HS-5 (cell line): Measurements from ENCODE around the gene ZNRF2.
"Not testable (repeated sequence)": the region's sequence is repeated elsewhere in the genome, so short reads cannot be mapped to it uniquely, and the experiment has no call there.

Experiments used
- DNase-seq: peaks from one replicate; pipeline ENCODE4 v3.0.0-alpha.2; 2012; ENCODE audit warnings: low read depth

The ZNRF2 gene

GRCh38 chr7:30290317-30290716, 5.9 kb downstream of the ZNRF2 start:
- DNase-seq = not testable (repeated sequence)

GRCh38 chr7:30292416-30293038, 8.1 kb downstream of the ZNRF2 start:
- DNase-seq = not testable (repeated sequence)

GRCh38 chr7:30296304-30296703, 11.9 kb downstream of the ZNRF2 start:
- not testable (repeated sequence) for DNase-seq

GRCh38 chr7:30297499-30297898, 13.1 kb downstream of the ZNRF2 start:
- not testable (repeated sequence) for DNase-seq

- not testable (repeated sequence) for DNase-seq
These were observed 14.0 kb downstream of the ZNRF2 start for GRCh38 chr7:30298409-30298808.

- no peak for DNase-seq
These were observed 17.4 kb downstream of the ZNRF2 start for GRCh38 chr7:30301751-30302150.

GRCh38 chr7:30302656-30303311, 18.4 kb downstream of the ZNRF2 start:
- DNase-seq = no peak

GRCh38 chr7:30303312-30304039, 19.1 kb downstream of the ZNRF2 start:
- no peak for DNase-seq

GRCh38 chr7:30304177-30304884, 19.9 kb downstream of the ZNRF2 start:
- DNase-seq = no peak

- DNase-seq = no peak
These were observed 22.6 kb downstream of the ZNRF2 start for GRCh38 chr7:30306976-30307375.

- no peak for DNase-seq
These were observed 24.0 kb downstream of the ZNRF2 start for GRCh38 chr7:30308389-30308788.

- DNase-seq = no peak
These were observed 24.9 kb downstream of the ZNRF2 start for GRCh38 chr7:30309302-30309701.

- no peak for DNase-seq
These were observed 25.5 kb downstream of the ZNRF2 start for GRCh38 chr7:30309842-30310435.

GRCh38 chr7:30310674-30311362, 26.4 kb downstream of the ZNRF2 start:
- DNase-seq = no peak

GRCh38 chr7:30312178-30312577, 27.8 kb downstream of the ZNRF2 start:
- no peak for DNase-seq

GRCh38 chr7:30313348-30313747, 29.0 kb downstream of the ZNRF2 start:
- no peak for DNase-seq

GRCh38 chr7:30313793-30314192, 29.4 kb downstream of the ZNRF2 start:
- DNase-seq = no peak

GRCh38 chr7:30315589-30315988, 31.2 kb downstream of the ZNRF2 start:
- no peak for DNase-seq

GRCh38 chr7:30320392-30320791, 36.0 kb downstream of the ZNRF2 start:
- DNase-seq = no peak

GRCh38 chr7:30321089-30321881, 36.9 kb downstream of the ZNRF2 start:
- no peak for DNase-seq

- no peak for DNase-seq
These were observed 37.4 kb downstream of the ZNRF2 start for GRCh38 chr7:30321882-30322192.
